GM23338 (cell line): ENCODE data around the gene HADH. TPM values are rescaled to one million over a fixed set of nuclear protein-coding genes. Genes with fewer than 3 reads are reported as not detected.

ENCODE experiments used
- ATAC-seq: fragments of 200-7000 bp; cut with Tn5 transposase; 3 replicates; pipeline ENCODE4 v1.9.1; 2020
- DNase-seq: peaks from one replicate; pipeline ENCODE4 v3.0.0-alpha.2; 2015; ENCODE audit warnings: low spot score
- H2AFZ ChIP-seq: fragments of 200-600 bp; sonication (generic); 2 replicates; pipeline ENCODE4 v1.8.0; 2016; ENCODE audit warnings: antibody characterized with exemption, mild to moderate bottlenecking, moderate library complexity
- H3F3A ChIP-seq: fragments of 200-600 bp; sonication (generic); replicated peaks from 2 replicates; pipeline ENCODE4 v1.8.0; 2017; ENCODE audit warnings: antibody characterized with exemption, mixed run types, low read depth
- H3K27ac ChIP-seq: fragments of 200-600 bp; sonication (generic); 2 replicates; pipeline ENCODE4 v1.6.1; 2016; ENCODE audit warnings: low read depth
- H3K27me3 ChIP-seq: fragments of 200-600 bp; sonication (generic); 2 replicates; pipeline ENCODE4 v1.8.0; 2016; ENCODE audit warnings: mild to moderate bottlenecking, mixed run types, moderate library complexity; ENCODE audit not compliant: insufficient read depth
- H3K36me3 ChIP-seq: fragments of 200-600 bp; sonication (generic); 2 replicates; pipeline ENCODE4 v1.8.0; 2016; ENCODE audit warnings: mild to moderate bottlenecking; ENCODE audit not compliant: insufficient read depth
- H3K4me1 ChIP-seq: fragments of 200-600 bp; sonication (generic); 2 replicates; pipeline ENCODE4 v1.8.0; 2016; ENCODE audit warnings: mild to moderate bottlenecking, moderate library complexity; ENCODE audit not compliant: insufficient read depth
- H3K4me2 ChIP-seq: fragments of 200-600 bp; sonication (generic); 2 replicates; pipeline ENCODE4 v1.7.1; 2017; ENCODE audit warnings: mixed run types
- H3K4me3 ChIP-seq: fragments of 200-600 bp; sonication (generic); 2 replicates; pipeline ENCODE4 v1.6.1; 2016; ENCODE audit warnings: mixed run types
- H3K79me2 ChIP-seq: fragments of 200-600 bp; sonication (generic); replicated peaks from 2 replicates; pipeline ENCODE4 v1.8.0; 2017; ENCODE audit warnings: mild to moderate bottlenecking; ENCODE audit not compliant: insufficient read depth
- H3K9me2 ChIP-seq: fragments of 200-600 bp; sonication (generic); 2 replicates; pipeline ENCODE4 v1.8.0; 2017; ENCODE audit not compliant: insufficient read depth
- H4K20me1 ChIP-seq: fragments of 200-600 bp; sonication (generic); replicated peaks from 2 replicates; pipeline ENCODE4 v1.8.0; 2017; ENCODE audit warnings: mild to moderate bottlenecking; ENCODE audit not compliant: insufficient read depth
- H3K27ac Mint-ChIP-seq: 2 replicates; pipeline ENCODE4 v1.8.0; 2020; ENCODE audit warnings: inconsistent platforms, mild to moderate bottlenecking, moderate library complexity, mixed read lengths
- H3K27me3 Mint-ChIP-seq: 3 replicates; pipeline ENCODE4 v1.8.0; 2022; ENCODE audit warnings: low read depth, mild to moderate bottlenecking, moderate library complexity, mixed read lengths, inconsistent platforms; ENCODE audit not compliant: insufficient read depth, poor library complexity
- H3K36me3 Mint-ChIP-seq: 3 replicates; pipeline ENCODE4 v1.8.0; 2021; ENCODE audit warnings: low read depth, mild to moderate bottlenecking, inconsistent platforms, moderate library complexity, mixed read lengths
- H3K4me1 Mint-ChIP-seq: 3 replicates; pipeline ENCODE4 v1.8.0; 2020; ENCODE audit warnings: mild to moderate bottlenecking, inconsistent platforms, mixed read lengths
- H3K4me3 Mint-ChIP-seq: 3 replicates; pipeline ENCODE4 v1.8.0; 2021; ENCODE audit warnings: moderate library complexity, mild to moderate bottlenecking, inconsistent platforms, mixed read lengths
- H3K9me3 Mint-ChIP-seq: 3 replicates; pipeline ENCODE4 v1.8.0; 2020; ENCODE audit warnings: moderate library complexity, mild to moderate bottlenecking, inconsistent platforms, mixed read lengths
- CREB1 ChIP-seq: fragments of 250-450 bp; sonication (Bioruptor Pico); IDR thresholded peaks from 2 replicates; pipeline ENCODE4 v1.5.0; 2020; ENCODE audit warnings: low read depth, mild to moderate bottlenecking, moderate library complexity
- EZH2 ChIP-seq: fragments of 200-600 bp; sonication (generic); IDR thresholded peaks from one replicate; pipeline ENCODE4 v1.8.0; 2017; ENCODE audit warnings: antibody characterized with exemption, mild to moderate bottlenecking, low read depth; ENCODE audit not compliant: unreplicated experiment
- EZH2phosphoT487 ChIP-seq: fragments of 200-600 bp; sonication (generic); IDR thresholded peaks from one replicate; pipeline ENCODE4 v1.8.1; 2018; ENCODE audit warnings: antibody characterized with exemption; ENCODE audit not compliant: unreplicated experiment
- JUNB ChIP-seq: IDR thresholded peaks from one replicate; pipeline ENCODE4 v1.6.1; 2016; ENCODE audit warnings: antibody characterized with exemption; ENCODE audit not compliant: unreplicated experiment
- NANOG ChIP-seq: IDR thresholded peaks from 2 replicates; pipeline ENCODE4 v1.6.1; 2016; ENCODE audit warnings: antibody characterized with exemption, borderline replicate concordance
- POLR2AphosphoS5 ChIP-seq: IDR thresholded peaks from 2 replicates; pipeline ENCODE4 v1.6.1; 2016; ENCODE audit warnings: antibody characterized with exemption, low read depth
- STAT1 ChIP-seq: IDR thresholded peaks from one replicate; pipeline ENCODE4 v1.6.1; 2016; ENCODE audit warnings: antibody characterized with exemption; ENCODE audit not compliant: unreplicated experiment
- ZNF114 ChIP-seq: fragments of 250-450 bp; sonication (Bioruptor Pico); IDR thresholded peaks from 2 replicates; pipeline ENCODE4 v1.5.0; 2020; ENCODE audit warnings: mild to moderate bottlenecking, moderate library complexity
- ZNF331 ChIP-seq: fragments of 250-450 bp; sonication (Bioruptor Pico); IDR thresholded peaks from 2 replicates; pipeline ENCODE4 v1.5.0; 2020; ENCODE audit warnings: low read depth, mild to moderate bottlenecking, moderate library complexity
- polyA plus RNA-seq: library from polyadenylated mRNA; unstranded; fragments of >200 nt; fragmentation: Nextera tagmentation; extraction: Ambion mirVana; gene quantifications from 2 replicates; pipeline ENCODE4 v1.2.1, GENCODE V29; 2016
- total RNA-seq: library from RNA; depleted of rRNA; stranded (reverse); fragments of >200 nt; shearing (Covaris generic); gene quantifications from 2 replicates; pipeline ENCODE4 v1.2.3, GENCODE V29; 2014
- TF ChIP-seq, protein P1 (sequence below): IDR thresholded peaks from 2 replicates; pipeline ENCODE4 v1.6.1; 2016; ENCODE audit warnings: antibody characterized with exemption
- TF ChIP-seq, protein P2 (sequence below), 2 experiments: fragments of 200-600 bp in 1 of 2; sonication (generic) in 1 of 2; conservative IDR thresholded peaks; 2 replicates each; pipeline versions ENCODE4 v1.5.1 to v1.6.1; 2016 to 2017; ENCODE audit warnings: antibody characterized with exemption in 2 of 2, low read depth in 2 of 2, mild to moderate bottlenecking in 2 of 2, moderate library complexity in 1 of 2
- TF ChIP-seq, protein P3 (sequence below): IDR thresholded peaks from one replicate; pipeline ENCODE4 v1.6.1; 2018; ENCODE audit warnings: antibody characterized with exemption; ENCODE audit not compliant: unreplicated experiment
- TF ChIP-seq, protein P4 (sequence below): fragments of 250-450 bp; sonication (Bioruptor Pico); IDR thresholded peaks from 2 replicates; pipeline ENCODE4 v1.5.0; 2020; ENCODE audit warnings: mild to moderate bottlenecking, moderate library complexity

Gene HADH
- total and polyA plus RNA-seq, 2 experiments from 2014 or later = 39.1 to 39.2 TPM

DNA sequence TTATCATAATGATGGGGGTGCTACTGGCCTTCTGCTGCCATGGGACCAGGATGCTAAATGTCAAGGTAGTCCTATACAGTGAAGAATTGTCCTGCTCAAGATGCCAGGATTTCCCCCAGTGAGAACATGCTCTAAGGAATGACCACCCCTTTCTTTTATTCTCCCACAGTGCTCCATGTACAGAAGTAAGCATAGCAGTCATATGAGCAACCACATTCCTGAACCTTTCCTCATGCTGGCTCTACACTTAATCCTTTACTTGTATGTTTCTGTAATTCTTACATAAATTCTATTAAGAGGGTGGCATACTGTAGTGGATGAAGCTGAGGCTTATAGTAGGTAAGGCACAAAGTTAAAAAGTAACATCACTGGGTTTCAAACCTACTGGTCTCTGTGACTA is 38.1 kb upstream of the HADH start:
- Mint-ChIP-seq H3K9me3 (peaks cover 17% of the 10 kb centered on the region), H3K4me3 (no peak overlapping the region), H3K27ac (no peak overlapping the region), H3K4me1 (no peaks in the 10 kb centered on the region), H3K36me3 (peaks cover 32% of the 10 kb centered on the region), H3K27me3 (peaks cover 2% of the 10 kb centered on the region)
- Histone ChIP-seq H3F3A (no peaks in the 10 kb centered on the region), H3K4me2 (no peak overlapping the region), H2AFZ (no peak overlapping the region), H3K4me1 (no peaks in the 10 kb centered on the region), H3K79me2 (no peaks in the 10 kb centered on the region), H3K9me2 (0 out of 2 replicates have a peak, but pooled peaks cover 3% of the 10 kb centered on the region), H3K27ac (no peak overlapping the region), H3K36me3 (peaks cover 6% of the 10 kb centered on the region; the same call in 1 of the 2 replicates), H4K20me1 (no peaks in the 10 kb centered on the region), H3K27me3 (no peaks in the 10 kb centered on the region), H3K4me3 (no peak overlapping the region)
- ATAC-seq (no peak), DNase-seq (no peak)
- no peak for TF ChIP-seq EZH2
- no peak for TF ChIP-seq ZNF114 (CRISPR knock-in tag)
- no peak for TF ChIP-seq ZNF331 (CRISPR knock-in tag)
- TF ChIP-seq CREB1 (CRISPR knock-in tag) = no peak
- TF ChIP-seq, protein P1, sequence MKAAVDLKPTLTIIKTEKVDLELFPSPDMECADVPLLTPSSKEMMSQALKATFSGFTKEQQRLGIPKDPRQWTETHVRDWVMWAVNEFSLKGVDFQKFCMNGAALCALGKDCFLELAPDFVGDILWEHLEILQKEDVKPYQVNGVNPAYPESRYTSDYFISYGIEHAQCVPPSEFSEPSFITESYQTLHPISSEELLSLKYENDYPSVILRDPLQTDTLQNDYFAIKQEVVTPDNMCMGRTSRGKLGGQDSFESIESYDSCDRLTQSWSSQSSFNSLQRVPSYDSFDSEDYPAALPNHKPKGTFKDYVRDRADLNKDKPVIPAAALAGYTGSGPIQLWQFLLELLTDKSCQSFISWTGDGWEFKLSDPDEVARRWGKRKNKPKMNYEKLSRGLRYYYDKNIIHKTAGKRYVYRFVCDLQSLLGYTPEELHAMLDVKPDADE = no peak
- TF ChIP-seq STAT1 = no peak
- TF ChIP-seq NANOG = no peak
- TF ChIP-seq, protein P2, sequence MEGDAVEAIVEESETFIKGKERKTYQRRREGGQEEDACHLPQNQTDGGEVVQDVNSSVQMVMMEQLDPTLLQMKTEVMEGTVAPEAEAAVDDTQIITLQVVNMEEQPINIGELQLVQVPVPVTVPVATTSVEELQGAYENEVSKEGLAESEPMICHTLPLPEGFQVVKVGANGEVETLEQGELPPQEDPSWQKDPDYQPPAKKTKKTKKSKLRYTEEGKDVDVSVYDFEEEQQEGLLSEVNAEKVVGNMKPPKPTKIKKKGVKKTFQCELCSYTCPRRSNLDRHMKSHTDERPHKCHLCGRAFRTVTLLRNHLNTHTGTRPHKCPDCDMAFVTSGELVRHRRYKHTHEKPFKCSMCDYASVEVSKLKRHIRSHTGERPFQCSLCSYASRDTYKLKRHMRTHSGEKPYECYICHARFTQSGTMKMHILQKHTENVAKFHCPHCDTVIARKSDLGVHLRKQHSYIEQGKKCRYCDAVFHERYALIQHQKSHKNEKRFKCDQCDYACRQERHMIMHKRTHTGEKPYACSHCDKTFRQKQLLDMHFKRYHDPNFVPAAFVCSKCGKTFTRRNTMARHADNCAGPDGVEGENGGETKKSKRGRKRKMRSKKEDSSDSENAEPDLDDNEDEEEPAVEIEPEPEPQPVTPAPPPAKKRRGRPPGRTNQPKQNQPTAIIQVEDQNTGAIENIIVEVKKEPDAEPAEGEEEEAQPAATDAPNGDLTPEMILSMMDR (conservative IDR thresholded peaks at IDR 0.05; ENCODE audit: low read depth in 2 of 2) = no peak
- TF ChIP-seq POLR2AphosphoS5 = no peak
- TF ChIP-seq JUNB = no peak
- TF ChIP-seq, protein P3, sequence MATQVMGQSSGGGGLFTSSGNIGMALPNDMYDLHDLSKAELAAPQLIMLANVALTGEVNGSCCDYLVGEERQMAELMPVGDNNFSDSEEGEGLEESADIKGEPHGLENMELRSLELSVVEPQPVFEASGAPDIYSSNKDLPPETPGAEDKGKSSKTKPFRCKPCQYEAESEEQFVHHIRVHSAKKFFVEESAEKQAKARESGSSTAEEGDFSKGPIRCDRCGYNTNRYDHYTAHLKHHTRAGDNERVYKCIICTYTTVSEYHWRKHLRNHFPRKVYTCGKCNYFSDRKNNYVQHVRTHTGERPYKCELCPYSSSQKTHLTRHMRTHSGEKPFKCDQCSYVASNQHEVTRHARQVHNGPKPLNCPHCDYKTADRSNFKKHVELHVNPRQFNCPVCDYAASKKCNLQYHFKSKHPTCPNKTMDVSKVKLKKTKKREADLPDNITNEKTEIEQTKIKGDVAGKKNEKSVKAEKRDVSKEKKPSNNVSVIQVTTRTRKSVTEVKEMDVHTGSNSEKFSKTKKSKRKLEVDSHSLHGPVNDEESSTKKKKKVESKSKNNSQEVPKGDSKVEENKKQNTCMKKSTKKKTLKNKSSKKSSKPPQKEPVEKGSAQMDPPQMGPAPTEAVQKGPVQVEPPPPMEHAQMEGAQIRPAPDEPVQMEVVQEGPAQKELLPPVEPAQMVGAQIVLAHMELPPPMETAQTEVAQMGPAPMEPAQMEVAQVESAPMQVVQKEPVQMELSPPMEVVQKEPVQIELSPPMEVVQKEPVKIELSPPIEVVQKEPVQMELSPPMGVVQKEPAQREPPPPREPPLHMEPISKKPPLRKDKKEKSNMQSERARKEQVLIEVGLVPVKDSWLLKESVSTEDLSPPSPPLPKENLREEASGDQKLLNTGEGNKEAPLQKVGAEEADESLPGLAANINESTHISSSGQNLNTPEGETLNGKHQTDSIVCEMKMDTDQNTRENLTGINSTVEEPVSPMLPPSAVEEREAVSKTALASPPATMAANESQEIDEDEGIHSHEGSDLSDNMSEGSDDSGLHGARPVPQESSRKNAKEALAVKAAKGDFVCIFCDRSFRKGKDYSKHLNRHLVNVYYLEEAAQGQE = no peak
- no peak for TF ChIP-seq EZH2phosphoT487
- TF ChIP-seq, protein P4, sequence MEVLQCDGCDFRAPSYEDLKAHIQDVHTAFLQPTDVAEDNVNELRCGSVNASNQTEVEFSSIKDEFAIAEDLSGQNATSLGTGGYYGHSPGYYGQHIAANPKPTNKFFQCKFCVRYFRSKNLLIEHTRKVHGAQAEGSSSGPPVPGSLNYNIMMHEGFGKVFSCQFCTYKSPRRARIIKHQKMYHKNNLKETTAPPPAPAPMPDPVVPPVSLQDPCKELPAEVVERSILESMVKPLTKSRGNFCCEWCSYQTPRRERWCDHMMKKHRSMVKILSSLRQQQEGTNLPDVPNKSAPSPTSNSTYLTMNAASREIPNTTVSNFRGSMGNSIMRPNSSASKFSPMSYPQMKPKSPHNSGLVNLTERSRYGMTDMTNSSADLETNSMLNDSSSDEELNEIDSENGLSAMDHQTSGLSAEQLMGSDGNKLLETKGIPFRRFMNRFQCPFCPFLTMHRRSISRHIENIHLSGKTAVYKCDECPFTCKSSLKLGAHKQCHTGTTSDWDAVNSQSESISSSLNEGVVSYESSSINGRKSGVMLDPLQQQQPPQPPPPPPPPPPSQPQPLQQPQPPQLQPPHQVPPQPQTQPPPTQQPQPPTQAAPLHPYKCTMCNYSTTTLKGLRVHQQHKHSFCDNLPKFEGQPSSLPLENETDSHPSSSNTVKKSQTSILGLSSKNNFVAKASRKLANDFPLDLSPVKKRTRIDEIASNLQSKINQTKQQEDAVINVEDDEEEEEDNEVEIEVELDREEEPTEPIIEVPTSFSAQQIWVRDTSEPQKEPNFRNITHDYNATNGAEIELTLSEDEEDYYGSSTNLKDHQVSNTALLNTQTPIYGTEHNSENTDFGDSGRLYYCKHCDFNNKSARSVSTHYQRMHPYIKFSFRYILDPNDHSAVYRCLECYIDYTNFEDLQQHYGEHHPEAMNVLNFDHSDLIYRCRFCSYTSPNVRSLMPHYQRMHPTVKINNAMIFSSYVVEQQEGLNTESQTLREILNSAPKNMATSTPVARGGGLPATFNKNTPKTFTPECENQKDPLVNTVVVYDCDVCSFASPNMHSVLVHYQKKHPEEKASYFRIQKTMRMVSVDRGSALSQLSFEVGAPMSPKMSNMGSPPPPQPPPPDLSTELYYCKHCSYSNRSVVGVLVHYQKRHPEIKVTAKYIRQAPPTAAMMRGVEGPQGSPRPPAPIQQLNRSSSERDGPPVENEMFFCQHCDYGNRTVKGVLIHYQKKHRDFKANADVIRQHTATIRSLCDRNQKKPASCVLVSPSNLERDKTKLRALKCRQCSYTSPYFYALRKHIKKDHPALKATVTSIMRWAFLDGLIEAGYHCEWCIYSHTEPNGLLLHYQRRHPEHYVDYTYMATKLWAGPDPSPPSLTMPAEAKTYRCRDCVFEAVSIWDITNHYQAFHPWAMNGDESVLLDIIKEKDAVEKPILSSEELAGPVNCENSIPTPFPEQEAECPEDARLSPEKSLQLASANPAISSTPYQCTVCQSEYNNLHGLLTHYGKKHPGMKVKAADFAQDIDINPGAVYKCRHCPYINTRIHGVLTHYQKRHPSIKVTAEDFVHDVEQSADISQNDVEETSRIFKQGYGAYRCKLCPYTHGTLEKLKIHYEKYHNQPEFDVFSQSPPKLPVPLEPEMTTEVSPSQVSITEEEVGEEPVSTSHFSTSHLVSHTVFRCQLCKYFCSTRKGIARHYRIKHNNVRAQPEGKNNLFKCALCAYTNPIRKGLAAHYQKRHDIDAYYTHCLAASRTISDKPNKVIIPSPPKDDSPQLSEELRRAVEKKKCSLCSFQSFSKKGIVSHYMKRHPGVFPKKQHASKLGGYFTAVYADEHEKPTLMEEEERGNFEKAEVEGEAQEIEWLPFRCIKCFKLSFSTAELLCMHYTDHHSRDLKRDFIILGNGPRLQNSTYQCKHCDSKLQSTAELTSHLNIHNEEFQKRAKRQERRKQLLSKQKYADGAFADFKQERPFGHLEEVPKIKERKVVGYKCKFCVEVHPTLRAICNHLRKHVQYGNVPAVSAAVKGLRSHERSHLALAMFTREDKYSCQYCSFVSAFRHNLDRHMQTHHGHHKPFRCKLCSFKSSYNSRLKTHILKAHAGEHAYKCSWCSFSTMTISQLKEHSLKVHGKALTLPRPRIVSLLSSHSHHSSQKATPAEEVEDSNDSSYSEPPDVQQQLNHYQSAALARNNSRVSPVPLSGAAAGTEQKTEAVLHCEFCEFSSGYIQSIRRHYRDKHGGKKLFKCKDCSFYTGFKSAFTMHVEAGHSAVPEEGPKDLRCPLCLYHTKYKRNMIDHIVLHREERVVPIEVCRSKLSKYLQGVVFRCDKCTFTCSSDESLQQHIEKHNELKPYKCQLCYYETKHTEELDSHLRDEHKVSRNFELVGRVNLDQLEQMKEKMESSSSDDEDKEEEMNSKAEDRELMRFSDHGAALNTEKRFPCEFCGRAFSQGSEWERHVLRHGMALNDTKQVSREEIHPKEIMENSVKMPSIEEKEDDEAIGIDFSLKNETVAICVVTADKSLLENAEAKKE (CRISPR knock-in tag) = no peak
